ENCODE measurements around the gene RALGAPB.

DNA sequence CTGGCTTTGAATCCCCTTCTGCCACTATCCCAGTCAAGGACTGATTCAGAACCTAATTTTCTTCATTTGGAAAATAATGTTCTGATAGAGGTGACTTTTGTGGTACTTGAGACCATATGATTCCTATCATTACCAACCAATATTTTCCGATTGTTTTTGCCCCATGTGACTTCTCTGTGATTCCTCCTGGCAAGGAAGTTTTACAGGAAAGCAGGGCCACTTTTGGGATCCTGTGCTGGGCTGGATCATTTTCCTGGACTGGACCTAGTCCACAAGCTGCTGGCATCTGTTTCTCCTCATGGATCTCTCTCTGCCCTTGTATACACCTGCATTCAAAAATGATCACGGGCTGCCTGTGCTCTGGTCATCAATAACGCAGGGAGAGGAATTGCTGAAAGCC is 23.6 kb upstream of the RALGAPB start:
- no peak for TF ChIP-seq POLR2A (IDR thresholded peaks at IDR 0.05)
- TF ChIP-seq, protein P1, sequence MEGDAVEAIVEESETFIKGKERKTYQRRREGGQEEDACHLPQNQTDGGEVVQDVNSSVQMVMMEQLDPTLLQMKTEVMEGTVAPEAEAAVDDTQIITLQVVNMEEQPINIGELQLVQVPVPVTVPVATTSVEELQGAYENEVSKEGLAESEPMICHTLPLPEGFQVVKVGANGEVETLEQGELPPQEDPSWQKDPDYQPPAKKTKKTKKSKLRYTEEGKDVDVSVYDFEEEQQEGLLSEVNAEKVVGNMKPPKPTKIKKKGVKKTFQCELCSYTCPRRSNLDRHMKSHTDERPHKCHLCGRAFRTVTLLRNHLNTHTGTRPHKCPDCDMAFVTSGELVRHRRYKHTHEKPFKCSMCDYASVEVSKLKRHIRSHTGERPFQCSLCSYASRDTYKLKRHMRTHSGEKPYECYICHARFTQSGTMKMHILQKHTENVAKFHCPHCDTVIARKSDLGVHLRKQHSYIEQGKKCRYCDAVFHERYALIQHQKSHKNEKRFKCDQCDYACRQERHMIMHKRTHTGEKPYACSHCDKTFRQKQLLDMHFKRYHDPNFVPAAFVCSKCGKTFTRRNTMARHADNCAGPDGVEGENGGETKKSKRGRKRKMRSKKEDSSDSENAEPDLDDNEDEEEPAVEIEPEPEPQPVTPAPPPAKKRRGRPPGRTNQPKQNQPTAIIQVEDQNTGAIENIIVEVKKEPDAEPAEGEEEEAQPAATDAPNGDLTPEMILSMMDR (IDR thresholded peaks at IDR 0.05 in 8 of 11, conservative IDR thresholded peaks at IDR 0.05 in 3 of 11): no peak

Data from spleen (tissue), 7 donors.